Measurements from ENCODE around the gene PIEZO1.

- no peak for TF ChIP-seq RAD21 (IDR thresholded peaks at IDR 0.05; ENCODE audit: low read depth)
- no peak for TF ChIP-seq CTCF (IDR thresholded peaks at IDR 0.05 in 2 of 3, conservative IDR thresholded peaks at IDR 0.05 in 1 of 3; ENCODE audit: borderline replicate concordance in 1 of 3, insufficient read depth in 1 of 3, low read depth in 2 of 3, low read length in 2 of 3)
Measured at GRCh38 chr16:88719267-88719932, 65.6 kb downstream of the PIEZO1 start.

Data from HCT116 (cell line).